IPS DF 19.7 (cell line): ENCODE measurements around the gene DAGLB.
"Not testable (repeated sequence)": the region's sequence is repeated elsewhere in the genome, so short reads cannot be mapped to it uniquely, and the experiment has no call there.

ENCODE experiments used
- DNase-seq: peaks from one replicate; pipeline ENCODE4 v3.0.0-alpha.2; 2013; ENCODE audit warnings: low read depth, low spot score

DAGLB gene

GRCh38 chr7:6397759-6398495 lies 49.8 kb downstream of the DAGLB start:
- not testable (repeated sequence) for DNase-seq

DNA sequence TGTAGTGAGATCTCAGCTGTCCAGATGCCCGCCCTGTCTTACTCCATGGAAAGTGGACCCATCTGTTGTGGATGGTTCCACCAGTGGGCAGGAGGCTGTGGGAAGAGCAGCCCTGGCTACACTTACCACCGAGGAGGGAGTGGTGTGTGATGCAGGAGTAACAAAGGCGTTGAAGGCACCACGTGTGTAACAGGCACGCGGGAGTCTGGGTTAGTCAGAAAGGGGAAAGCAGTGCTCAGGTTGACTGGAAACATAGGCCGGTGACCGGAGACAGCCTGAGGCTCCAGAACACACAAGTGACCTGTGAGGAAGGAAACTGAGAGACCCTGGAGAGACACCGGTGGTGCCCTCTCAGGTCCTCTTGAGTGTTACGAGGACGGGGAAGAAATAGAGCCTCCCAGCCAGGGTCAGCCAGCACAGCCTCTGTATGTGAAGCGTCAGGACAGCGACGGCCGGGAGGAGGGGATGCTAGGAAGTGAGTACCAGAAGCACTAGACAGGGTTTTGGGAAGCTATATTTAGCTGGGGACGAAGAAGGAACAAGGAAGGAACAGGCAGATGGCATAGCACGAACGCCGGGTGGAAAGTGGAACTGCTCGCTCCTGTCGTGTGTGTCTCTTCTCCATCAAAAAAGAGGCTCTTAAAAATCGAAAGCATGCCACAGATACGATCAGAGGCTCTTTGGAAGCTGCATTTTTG lies 51.7 kb downstream of the DAGLB start:
- no peak for DNase-seq

- DNase-seq = no peak
Observed at GRCh38 chr7:6394114-6394513, 53.6 kb downstream of the DAGLB start.

- DNase-seq = no peak
Observed at GRCh38 chr7:6393667-6394056, 54.1 kb downstream of the DAGLB start.

DNA sequence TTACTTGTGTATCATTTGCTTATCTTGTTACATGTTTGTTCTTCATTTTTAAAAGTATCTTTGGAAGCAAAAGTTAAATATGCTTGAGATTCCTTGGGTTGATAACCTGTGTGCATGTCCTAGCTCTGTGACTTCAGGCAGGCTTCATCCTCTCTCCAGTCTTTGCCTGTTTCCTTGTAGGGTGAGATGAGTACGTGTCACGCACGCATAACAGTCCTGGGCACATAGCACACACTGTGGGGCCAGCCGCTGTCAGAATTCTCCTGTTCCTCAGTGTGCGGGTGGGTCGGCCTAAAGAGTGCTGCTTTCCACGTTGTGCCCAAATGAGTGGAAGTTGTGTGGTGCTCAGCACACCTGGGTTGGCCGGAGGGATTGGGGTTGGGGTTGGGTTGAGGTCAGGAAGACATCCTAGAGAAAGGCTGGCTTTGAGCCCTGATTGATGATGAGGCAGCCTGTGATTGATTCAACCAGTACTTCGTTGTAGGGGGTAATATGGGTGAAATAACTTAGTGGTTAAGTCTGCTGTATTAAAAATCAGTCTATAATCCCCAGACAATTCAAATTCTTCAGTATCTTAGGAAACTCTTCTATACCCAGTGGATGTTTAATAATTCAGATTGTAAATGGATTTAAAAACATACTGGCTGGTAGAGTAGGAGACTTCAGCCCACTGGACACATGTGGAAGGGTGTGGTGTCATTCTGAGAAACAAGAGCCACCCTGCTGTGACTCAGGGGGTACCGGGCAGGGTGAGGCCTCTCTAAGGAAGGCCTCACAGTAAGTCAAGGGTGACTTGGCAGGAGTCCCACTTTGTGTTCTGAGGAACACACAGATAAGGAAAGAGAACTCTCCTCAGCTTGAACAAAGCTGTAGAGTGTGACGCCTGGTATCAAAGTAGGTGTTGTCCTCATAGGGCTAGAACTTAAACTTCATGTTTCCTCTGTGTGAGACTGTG lies 54.8 kb downstream of the DAGLB start:
- no peak for DNase-seq

GRCh38 chr7:6389728-6390127 lies 58.0 kb downstream of the DAGLB start:
- no peak for DNase-seq

DNA sequence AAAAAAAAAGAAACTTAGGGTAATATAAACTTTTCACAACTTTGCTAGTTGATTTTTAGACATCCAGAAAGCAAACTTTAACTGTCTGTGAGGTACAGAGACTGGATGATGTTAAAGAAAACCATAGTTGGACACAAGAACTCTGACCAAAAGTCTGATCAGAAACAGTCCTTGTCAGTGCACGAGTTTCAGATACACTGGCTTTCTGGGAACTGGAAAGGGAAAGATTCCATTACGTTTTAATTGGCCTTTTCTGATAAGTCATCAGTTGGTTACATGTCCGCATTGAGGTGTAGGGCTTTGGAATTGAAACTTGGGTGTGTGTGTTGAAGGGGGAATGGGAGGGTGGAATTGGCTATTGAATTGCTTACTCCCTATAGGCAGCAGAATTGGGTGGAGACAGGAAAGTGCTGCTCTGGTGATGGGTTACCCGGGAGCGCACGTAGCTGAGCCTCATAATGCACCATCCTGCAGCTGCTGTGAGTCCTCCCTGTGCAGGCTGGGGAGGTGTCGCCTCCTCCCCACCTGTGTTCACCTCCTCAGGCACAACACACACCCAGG lies 59.9 kb downstream of the DAGLB start:
- no peak for DNase-seq

GRCh38 chr7:6386779-6387178 lies 61.0 kb downstream of the DAGLB start:
- DNase-seq = no peak

DNA sequence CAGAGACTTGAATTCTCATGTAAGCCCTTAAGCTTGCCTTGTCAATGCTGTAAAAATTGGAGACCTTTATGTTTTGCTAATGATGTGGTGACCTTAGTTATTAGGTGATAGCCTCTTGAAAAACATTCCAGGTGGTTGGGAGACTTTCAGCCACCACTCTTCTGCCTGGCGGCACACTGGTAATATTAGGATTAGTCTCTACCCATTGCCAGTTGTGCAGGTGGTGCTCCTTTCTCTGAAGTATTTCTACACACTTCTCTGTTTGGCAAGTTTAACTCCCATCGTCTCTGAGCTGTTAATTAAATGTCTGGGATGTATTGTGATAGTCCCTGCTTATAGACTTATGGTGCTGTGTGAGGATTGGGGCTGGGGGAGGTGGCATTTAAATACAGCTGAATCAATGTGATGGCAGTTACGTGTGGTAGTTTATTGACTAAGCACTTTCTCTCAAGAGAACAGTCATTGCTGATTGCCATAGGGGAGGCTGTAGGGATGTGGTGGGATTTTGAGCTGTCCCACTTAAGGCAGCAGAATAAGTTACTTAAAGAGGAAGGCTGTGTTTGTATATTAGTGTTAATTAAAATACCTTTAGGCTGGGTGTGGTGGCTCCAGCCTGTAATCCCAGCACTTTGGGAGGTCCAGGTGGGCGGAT lies 61.7 kb downstream of the DAGLB start:
- DNase-seq = no peak

- no peak for DNase-seq
Observed at GRCh38 chr7:6385110-6385781, 62.5 kb downstream of the DAGLB start.

DNA sequence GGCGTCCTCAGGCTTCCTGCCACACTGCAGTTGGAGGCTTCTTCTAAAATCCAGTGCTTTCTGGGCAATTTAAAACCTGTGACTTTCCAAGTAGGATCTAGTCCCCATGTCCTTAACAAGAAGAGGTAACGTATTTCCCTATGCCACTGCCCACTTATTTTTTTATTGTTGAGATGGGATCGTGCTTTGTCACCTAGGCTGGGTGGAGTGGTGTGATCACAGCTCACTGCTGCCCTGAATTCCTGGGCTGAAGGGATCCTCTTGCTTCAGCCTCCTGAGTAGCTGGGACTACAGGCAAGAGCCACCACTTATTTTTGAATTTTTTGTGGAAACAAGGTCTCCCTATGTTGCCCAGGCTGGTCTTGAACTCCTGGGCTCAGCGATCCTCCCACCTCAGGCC lies 63.4 kb downstream of the DAGLB start:
- DNase-seq = no peak

DNA sequence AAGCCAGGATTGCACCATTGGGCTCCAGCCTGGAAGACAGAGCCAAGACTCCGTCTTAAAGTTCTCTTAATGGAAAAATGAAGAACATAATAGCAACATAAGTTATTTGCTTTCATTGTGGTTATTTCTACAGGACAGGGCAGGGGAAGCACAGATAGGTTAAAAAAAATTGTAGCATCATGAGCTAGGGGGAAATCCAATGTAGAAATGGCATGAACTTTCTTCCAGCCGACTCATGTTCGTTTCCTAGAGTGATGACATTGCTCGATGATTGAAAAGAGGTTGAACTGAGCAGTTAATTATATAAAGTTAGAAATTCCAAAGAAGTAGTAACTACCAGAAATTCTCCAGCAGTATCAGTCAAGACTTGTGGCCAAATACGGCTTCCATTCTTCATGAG lies 64.9 kb downstream of the DAGLB start:
- no peak for DNase-seq

GRCh38 chr7:6381846-6382245 lies 65.9 kb downstream of the DAGLB start:
- not testable (repeated sequence) for DNase-seq

GRCh38 chr7:6380310-6381095 lies 67.3 kb downstream of the DAGLB start:
- DNase-seq = no peak

DNA sequence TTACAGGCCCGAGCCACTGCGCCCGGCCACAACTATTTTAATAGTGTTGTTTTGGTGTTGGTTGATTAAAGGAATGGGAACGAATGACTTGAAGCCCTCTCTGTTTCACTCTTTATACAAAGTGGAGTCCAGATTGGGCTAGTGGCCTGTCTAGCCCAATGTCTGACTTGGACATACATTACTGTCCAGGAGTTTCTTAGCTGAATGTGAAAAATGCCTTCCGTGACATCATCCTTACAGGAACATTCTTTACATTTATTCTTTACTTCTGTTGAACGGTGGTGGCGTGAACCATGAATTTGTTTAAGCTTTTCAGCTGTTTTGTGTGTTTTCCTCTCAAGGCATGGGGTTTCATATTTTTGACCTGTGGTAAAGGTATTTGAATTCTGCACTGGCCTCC lies 67.9 kb downstream of the DAGLB start:
- no peak for DNase-seq

- not testable (repeated sequence) for DNase-seq
Observed at GRCh38 chr7:6378556-6378955, 69.2 kb downstream of the DAGLB start.

GRCh38 chr7:6376820-6377219 lies 70.9 kb downstream of the DAGLB start:
- no peak for DNase-seq

- DNase-seq = no peak
Observed at GRCh38 chr7:6375348-6376101, 72.2 kb downstream of the DAGLB start.

DNA sequence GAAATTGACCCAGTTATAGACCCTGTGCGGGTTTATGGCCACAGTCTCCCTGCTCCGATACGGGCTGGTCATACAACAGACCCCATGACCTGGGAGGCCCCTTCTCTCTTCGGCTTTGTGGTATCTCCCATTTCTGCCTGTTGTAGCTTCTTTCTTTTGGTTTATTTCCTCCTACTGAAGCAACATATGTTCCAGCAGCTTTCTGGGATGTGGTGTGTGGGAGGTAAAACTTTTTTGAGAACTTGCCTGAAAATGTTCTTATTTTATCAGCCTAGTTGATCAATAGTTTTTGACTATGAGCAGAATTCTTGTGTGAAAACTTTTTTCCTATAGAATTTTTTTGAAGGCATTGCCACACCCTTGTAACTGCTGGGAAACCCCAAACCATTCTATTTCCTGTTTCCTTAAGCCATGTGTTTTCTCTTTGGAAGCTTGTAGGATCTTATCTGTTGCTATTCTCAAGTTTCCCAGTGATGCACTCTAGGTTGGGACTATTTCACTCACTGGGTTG lies 80.0 kb downstream of the DAGLB start:
- no peak for DNase-seq
